ENCODE measurements around the gene PHAF1.

Gene PHAF1

DNA sequence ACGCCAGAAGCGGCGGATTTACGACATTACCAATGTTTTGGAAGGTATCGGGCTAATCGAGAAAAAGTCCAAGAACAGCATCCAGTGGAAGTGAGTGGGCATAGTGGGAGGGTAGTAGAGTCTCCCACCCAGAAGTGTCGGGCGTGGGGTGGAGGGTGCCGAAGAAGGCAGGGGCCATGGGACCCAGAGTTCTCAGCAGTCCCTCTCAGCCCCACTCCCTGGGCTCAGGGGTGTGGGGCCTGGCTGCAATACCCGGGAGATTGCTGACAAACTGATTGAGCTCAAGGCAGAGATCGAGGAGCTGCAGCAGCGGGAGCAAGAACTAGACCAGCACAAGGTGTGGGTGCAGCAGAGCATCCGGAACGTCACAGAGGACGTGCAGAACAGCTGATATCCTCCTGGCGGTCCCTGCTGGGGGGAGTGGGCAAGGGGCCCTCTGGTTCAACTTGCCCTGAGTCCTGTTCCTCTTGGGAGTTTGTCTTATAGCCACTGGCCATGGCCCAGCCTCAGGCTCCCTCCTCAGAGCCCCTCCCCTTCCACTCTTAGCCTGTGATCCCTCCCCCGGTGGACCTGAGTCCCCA lies 83.1 kb downstream of the PHAF1 start:
- in situ Hi-C loops (cut with MboI; ENCODE audit: low sequenced_read_pairs), result no loop called here

DNA sequence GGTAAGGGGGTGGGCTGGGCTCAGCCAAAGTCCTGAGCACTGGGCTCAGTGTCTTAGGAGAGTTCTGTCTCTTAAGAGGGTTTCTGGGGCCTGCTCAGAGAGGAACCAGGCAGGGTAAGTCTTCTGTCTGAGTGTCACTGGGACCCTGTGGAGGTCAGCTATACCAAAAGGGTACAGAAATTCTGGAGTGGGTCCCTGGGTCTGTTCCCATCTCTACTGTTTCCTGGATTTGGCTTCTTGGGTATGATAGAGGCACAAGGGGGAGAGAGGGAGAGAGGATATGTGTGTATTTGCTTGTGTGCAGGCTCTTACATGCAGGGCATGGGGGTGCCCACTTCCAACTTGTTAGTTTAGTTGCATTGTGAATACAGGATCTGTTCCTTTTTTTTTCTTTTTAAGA lies 83.8 kb downstream of the PHAF1 start:
- in situ Hi-C loops (cut with MboI; ENCODE audit: low sequenced_read_pairs), result no loop called here

DNA sequence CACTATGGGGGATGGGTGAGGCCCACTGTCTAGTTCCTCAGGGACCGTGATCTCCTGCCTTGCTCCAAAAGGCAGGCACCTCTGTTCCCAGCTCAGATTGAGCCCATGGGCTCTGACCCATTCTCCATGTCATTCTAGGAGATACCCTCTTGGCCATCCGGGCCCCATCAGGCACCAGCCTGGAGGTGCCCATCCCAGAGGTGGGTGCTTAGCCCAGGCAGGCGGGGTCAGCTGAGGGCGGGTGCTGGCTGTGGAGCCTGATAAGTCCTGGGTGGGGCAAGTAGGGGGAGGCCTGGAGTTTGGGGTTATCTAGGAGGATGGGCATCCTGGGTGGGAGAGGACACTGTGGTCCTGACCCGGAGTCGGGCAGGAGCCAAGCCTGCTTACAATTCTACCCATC lies 84.5 kb downstream of the PHAF1 start:
- in situ Hi-C loops (cut with MboI; ENCODE audit: low sequenced_read_pairs), result no loop called here

DNA sequence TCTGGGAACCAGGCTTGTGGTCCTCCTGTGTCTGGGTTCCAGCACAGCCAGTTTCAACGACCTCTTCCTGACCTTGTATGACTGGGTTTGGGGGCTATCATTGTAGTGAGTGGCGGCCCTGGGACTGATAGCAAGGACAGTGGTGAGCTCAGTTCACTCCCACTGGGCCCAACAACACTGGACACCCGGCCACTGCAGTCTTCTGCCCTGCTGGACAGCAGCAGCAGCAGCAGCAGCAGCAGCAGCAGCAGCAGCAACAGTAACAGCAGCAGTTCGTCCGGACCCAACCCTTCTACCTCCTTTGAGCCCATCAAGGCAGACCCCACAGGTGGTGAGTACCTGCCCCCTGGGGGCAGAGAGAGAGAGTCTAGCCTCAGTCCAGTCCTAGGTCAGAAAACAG lies 85.9 kb downstream of the PHAF1 start:
- in situ Hi-C loops (cut with MboI; ENCODE audit: low sequenced_read_pairs), result no loop called here

DNA sequence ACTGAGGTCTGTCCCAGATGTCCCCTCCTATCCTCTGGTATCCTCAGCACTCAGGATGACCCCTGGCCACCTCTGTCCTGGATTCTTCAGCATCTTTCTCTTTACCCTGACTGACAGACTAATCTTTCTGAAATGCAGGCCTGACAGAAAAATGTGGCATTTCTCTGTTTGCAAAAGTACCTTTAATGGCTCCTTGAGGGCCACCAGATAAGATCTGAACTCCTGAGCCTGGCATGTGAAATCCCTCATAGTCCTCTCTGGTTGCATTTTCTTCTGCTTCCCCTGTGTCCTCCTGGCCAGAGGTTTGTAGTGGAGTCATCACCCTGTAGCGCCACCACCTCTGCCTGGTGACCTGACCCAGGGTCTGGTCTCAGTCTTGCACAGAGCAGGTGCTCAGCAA lies 87.1 kb downstream of the PHAF1 start:
- in situ Hi-C loops (cut with MboI; ENCODE audit: low sequenced_read_pairs), result no loop called here

DNA sequence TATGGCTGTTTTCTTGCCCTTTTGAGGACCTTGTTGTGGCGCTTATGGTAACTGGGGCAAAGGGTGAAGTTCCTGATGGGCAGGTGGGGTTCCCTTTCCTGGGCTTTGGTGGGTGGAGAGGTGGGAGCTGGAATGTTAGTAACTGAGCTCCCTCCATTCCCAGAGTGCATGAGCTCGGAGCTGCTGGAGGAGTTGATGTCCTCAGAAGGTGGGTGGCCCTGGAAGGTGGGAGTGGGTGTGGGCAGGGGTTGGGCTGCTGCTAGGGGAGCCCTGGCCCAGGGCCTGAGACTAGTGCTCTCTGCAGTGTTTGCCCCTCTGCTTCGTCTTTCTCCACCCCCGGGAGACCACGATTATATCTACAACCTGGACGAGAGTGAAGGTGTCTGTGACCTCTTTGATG lies 88.0 kb downstream of the PHAF1 start:
- in situ Hi-C loops (cut with MboI; ENCODE audit: low sequenced_read_pairs), result no loop called here
